HG02884 (cell line): ENCODE data around the gene SPDYE2B.
"Not testable (repeated sequence)": the region's sequence is repeated elsewhere in the genome, so short reads cannot be mapped to it uniquely, and the experiment has no call there.

Experiments used
- ATAC-seq: cut with Tn5 transposase; IDR thresholded peaks from one replicate; pipeline ENCODE4 v1.9.1; 2021; ENCODE audit warnings: mild to moderate bottlenecking, moderate library complexity; ENCODE audit not compliant: unreplicated experiment

SPDYE2B gene

GRCh38 chr7:102638848-102639247 is 11.3 kb upstream of the SPDYE2B start:
- ATAC-seq, result peak; percentile 1

GRCh38 chr7:102642691-102643090 is 7.4 kb upstream of the SPDYE2B start, which contains the start of gene UPK3BL1:
UPK3BL1 (minus strand) TSS chr7:102642791; CDS start chr7:102642741, 50 bp downstream.
- ATAC-seq, result not testable (repeated sequence)

GRCh38 chr7:102643404-102643803 is 6.7 kb upstream of the SPDYE2B start:
- ATAC-seq, result not testable (repeated sequence)

- not testable (repeated sequence) for ATAC-seq
Measured at GRCh38 chr7:102647813-102648212, 2.3 kb upstream of the SPDYE2B start.

GRCh38 chr7:102664765-102665164 is 14.6 kb downstream of the SPDYE2B start:
- not testable (repeated sequence) for ATAC-seq

GRCh38 chr7:102666850-102667249 is 16.7 kb downstream of the SPDYE2B start:
- not testable (repeated sequence) for ATAC-seq

GRCh38 chr7:102667523-102667922 is 17.4 kb downstream of the SPDYE2B start:
- not testable (repeated sequence) for ATAC-seq

- ATAC-seq, result peak; percentile 83
Measured at GRCh38 chr7:102671166-102671955, 21.2 kb downstream of the SPDYE2B start, which contains the start of gene POLR2J2. POLR2J2 (minus strand) TSS chr7:102671663; CDS start chr7:102671601, 62 bp downstream.

- peak; percentile 15 for ATAC-seq
Measured at GRCh38 chr7:102671956-102672307, 21.8 kb downstream of the SPDYE2B start.

GRCh38 chr7:102673447-102674067 is 23.4 kb downstream of the SPDYE2B start:
- not testable (repeated sequence) for ATAC-seq

- not testable (repeated sequence) for ATAC-seq
Measured at GRCh38 chr7:102675545-102675944, 25.4 kb downstream of the SPDYE2B start.

GRCh38 chr7:102680780-102681179 is 30.7 kb downstream of the SPDYE2B start:
- not testable (repeated sequence) for ATAC-seq

GRCh38 chr7:102682560-102682959 is 32.4 kb downstream of the SPDYE2B start:
- not testable (repeated sequence) for ATAC-seq

GRCh38 chr7:102688299-102689036 is 38.3 kb downstream of the SPDYE2B start:
- peak; percentile 60 for ATAC-seq

GRCh38 chr7:102689436-102690282 is 39.5 kb downstream of the SPDYE2B start:
- ATAC-seq, result peak; percentile 63

- ATAC-seq, result not testable (repeated sequence)
Measured at GRCh38 chr7:102690602-102691001, 40.5 kb downstream of the SPDYE2B start.

GRCh38 chr7:102694008-102694407 is 43.9 kb downstream of the SPDYE2B start:
- not testable (repeated sequence) for ATAC-seq

GRCh38 chr7:102695033-102695552 is 45.0 kb downstream of the SPDYE2B start:
- peak; percentile 54 for ATAC-seq

GRCh38 chr7:102696009-102696408 is 45.9 kb downstream of the SPDYE2B start:
- not testable (repeated sequence) for ATAC-seq
